NCI-H1105 treated with DMSO at 0.1 percent for 48 hours (cell line): ENCODE results near the gene SPINT2.

Source experiments
- DNase-seq: peaks from one replicate; lab custom pipeline; 2025; lab: John Stamatoyannopoulos, UW

Gene SPINT2

DNA sequence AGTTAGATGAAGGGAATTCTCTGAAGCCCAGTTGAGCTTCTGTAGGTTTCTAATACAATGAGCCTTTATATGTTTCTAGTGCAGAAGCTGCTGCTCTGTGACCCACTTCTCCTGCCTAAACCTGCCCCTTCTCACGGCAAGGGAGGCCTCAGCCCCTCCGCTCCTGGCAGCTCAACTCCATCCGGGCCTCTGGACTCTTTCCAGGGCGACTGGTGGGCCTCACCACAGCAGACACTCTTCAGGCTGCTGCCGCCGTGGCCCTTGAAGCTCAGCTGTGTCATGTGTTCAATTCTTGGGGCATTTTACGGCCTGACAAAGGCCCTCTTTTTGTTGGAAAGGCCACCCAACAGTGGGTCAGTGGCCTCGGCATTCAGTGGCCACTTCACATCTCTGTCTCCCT, 29.7 kb downstream of the SPINT2 start:
- no peak for DNase-seq

DNA sequence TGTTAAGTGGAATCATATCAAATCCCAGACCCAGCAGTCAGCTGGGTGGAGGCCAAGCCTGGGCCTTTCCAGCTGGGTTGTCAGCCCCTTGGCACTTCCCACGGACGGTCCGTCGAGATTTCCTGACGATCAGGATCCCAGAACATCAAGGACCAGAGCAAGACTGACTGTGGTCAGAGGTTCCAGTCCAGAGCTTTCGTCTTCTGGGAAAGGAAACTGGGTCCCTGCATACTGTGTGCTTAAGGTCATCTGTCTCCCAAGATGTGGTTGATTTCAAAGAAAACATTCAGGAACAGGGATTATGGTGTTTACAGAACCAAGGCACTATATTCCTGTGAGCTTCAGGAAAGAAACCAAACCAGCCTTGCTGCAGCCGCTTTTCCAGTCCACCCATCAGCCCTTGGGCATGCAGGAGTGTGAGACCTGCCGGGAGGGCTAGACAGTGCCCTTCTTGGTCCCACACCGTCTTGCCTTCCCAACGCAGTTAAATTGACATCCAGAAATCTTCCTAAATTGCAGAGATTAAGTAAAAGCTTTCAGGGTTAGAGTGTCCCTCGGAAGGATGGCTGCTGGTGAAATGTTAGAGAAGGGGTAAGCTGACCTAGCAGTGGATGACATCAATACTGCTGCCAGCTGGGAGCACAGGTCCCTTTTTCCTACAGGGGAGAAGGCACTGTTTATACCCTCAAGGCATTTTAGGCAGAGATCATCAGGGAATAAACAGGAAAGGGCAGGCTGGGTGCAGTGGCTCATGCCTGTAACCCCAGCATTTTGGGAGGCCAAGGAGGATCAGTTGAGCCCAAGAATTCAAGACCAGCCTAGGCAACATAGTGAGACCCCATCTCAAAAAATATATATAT, 34.7 kb downstream of the SPINT2 start:
- no peak for DNase-seq

DNA sequence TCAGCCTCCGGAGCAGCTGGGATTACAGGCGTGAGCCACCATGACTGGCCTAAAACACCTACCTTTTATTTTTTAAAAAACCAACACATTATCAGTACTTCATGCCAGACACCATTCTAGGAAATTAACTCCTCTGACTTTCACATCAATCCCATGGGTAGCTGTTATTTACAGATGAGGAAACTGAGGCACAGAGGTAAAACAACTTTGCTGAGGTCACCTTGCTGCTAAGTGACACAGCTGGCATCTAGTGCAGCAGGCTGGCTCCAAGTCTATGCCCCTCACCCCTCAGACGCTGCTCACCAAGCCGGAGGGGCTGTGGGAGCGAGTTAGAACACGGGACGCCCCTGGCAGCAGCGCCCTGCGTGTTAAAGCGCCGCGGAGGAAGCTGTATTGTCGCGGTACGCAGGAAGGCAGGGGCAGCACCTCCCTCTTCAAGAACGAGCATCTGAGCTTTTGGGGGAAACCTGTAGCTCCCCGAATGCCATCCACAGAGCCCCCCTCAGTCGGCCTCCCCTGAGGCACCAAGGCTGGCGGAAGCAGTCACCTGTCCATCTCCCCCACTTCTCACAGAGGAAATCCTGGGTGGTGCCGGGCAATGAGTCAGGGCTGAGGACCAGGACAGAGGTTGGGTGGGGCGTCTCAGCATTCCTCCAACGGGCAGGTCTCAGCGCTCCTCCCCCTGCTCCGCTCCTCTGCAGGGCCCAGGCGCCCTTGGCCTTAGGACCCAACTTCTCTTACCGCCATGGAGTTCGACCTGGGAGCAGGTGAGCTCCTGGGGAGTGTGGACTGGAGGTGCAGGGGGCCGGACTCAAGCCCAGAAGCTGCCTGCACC, 39.4 kb downstream of the SPINT2 start, which contains the start of gene C19orf33:
Gene C19orf33 (plus strand): TSS at position 735 of the 835 bp plus-strand sequence. CDS start 11 bp downstream, at position 746.
- DNase-seq: no peak

DNA sequence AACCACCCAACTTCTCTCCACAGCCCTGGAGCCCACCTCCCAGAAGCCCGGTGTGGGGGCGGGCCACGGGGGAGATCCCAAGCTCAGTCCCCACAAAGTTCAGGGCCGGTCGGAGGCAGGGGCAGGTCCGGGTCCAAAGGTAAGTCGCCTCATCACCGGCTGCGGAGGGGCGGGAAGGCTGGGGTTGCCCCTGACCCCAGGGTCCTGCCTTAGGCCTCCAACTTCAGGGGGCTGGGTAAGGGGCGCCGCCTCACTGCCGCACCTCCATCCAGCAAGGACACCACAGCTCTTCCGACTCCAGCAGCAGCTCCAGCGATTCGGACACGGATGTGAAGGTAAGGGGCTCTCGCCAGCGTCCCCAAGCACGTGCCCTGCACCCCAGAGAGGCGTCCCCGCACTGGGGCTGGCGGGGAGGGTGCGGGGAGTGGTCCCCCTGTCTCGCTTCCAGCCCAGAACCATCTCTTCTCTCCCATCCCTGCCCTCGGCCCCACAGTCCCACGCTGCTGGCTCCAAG, 40.0 kb downstream of the SPINT2 start:
- no peak for DNase-seq

DNA sequence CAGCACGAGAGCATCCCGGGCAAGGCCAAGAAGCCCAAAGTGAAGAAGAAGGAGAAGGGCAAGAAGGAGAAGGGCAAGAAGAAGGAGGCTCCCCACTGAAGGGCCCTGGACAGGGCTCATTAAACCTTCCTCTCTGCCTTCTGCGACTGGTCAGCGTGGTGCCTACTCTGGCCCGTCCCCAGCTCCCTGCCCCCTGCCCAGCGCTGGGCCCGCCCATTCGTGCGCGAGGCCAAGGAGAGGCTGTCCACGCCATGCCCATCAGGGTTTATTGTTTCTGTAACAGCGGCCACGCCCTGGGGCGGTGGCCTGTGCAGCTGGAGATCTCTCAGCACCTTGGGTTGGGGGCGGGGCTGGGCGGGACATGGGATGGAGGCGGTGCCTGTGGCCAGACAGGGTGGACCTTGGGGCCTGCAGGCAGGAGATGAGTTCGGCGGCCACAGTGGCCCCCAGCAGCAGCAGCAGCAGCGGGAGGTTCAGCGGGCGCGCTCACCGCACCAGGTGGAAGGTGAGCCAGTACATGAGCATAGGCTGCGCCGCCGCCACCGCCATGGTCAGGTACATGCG, 40.6 kb downstream of the SPINT2 start:
- DNase-seq: peak; percentile 62

DNA sequence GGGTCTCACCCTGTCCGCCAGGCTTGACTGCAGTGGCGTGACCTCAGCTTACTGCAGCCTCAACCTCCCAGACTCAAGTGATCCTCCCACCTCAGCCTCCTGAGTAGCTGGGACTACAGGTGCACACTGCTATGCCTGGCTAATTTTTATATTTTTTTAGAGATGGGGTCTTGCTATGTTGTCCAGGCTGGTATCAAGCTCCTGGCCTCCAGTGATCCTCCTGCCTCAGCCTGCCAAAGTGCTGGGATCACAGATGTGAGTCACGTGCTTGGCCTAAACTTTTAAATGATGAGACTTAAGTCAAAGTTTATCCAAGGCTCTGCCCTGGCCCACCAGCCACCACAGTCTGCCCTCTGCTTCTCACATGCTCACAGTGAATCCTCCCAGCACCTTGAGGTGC, 41.9 kb downstream of the SPINT2 start:
- DNase-seq: no peak

DNA sequence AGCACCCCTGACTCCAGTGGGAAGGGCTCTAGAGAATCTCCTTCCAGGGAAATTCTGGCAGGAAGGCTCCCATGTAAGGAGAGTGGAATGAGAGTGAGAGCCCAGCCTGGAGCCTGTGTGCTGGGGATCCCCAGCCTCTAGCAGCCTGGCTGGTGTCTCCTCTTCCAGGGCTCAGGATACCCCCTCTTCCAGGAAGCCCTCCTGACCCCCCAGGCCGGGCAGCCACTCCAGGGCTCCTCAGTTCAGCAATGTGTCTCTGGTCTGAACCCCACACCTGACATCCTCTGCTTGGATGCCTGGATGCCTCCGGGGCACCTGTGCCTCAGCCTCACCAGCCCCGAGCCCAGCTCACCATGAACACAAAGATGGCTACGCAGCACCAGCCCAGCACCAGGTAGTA, 42.7 kb downstream of the SPINT2 start:
- no peak for DNase-seq

DNA sequence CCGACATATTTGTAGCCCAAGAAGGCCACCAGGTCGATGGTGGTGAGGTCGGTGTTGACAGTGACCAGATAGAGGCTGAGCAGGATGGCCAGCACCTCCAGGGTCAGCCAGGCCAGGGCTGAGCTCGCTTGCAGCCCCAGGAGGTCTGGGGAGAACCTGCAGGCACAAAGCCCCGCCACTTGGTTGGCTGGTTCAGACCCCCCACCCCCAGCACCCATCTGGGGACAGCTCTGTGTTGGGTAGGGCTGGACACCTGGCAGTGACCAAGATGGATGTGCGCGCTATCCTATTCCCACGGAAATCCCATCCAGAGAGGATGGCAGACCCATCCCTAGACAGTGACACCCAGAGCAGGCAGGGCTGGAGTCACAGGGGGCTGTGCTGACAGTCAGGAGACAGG, 43.2 kb downstream of the SPINT2 start:
- no peak for DNase-seq

DNA sequence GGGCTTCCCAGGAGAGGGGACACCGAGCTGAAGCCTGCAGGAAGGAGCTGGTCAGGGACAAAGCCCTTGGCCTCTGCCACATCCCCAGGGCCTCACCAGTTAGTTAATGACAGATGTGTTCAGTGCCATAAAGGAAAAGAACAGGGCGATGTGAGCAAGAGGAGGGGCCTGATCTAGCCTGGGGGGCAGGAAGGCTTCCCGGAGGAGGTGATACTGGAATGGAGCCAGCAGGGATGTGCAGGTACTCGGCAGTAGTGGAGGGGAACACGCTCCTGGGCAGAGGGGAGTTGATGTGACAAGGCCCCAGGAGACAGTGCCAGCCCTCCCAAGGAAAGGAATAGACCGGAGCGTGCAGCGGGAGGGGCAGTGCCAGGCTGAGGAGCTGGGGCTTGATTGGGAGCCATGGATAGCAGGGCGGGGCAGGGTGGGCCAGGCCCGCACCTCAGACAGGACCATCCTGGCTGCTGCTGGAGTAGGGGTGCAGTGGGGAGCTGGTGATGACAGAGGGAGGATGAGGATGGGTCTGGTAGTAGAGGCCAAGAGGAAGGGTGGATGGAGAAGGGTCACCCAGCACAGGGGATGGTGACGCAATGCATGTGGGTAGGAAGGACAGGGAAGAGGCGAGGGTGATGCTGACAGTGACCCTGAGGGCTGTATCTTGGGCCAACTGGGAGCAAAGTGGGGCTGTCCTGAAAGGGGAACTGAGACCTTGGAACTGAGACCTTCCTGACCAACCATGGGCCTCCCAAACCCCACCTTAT, 43.8 kb downstream of the SPINT2 start:
- DNase-seq: no peak

DNA sequence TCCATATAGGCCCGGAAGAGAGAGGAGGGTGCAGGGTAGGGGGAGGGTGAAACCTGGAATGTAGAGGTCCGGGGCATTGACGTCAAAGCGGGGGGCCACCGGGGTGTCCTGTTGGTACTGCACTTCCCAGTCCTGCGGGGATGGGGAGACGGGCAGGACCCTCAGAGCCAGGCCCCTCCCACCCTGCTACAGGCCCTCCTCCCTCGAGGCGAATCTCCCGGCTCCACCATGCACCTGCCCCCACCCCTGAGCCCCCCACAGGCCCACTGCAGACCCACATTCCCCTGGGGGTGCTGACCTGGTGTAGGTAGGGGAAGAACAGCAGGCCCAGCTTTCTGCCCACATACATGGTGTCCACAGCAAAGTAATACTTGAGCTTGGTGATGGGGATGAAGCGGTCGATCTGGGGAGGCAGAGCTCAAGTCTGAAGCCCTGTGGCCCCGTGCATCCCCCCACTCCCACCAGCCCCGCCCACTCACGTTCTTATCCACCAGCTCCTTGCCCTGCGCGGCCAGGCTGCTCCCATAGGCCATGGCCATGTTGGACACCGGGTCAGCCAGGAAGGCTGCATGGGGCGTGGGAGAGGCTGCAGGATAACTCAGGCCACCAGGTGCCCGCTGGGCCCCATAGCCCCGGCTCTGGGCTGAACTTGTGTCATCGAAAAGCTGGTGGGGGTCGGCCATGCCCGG, 44.7 kb downstream of the SPINT2 start:
- DNase-seq: no peak

DNA sequence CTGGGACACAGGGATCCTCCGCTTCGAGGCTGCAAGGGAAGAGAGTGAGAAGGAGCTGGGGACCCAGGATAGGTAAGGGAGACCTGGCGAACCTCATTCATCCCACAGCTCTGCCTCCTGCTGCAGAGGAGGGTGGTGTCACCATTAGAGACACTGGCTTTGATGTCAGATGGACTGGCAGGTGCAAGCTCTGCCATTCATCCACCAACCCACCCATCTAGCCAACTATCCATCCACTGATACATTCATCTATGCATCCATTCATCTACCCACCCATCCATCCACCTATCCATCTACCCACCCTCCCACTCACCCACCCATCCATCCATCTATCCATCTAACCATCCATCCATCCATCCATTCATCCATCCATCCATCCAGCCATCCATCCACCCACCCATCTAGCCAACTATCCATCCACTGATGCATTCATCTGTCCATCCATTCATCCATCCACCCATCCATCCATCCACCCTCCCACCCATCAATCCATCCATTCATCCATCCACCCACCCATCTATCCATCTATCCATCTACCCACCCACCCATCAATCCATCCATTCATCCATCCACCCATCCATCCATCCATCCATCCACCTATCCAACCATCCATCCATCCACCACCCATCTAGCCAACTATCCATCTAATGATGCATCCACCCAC, 45.4 kb downstream of the SPINT2 start:
- no peak for DNase-seq

DNA sequence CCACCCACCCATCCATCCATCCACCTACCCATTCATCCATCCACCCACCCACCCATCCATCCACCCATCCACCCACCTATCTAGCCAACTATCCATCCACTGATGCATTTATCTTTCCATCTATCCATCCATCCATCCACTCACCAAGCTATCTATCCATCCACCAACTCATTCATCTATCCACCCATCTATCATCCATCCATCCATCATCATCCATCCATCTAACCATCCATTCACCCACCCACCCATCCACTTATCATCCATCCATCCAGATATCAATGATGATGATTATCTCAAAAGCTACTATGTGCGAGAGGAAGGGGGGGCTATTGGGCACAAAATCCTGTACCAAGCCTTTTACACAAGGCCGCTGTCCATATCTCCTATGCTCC, 45.9 kb downstream of the SPINT2 start:
- no peak for DNase-seq

DNA sequence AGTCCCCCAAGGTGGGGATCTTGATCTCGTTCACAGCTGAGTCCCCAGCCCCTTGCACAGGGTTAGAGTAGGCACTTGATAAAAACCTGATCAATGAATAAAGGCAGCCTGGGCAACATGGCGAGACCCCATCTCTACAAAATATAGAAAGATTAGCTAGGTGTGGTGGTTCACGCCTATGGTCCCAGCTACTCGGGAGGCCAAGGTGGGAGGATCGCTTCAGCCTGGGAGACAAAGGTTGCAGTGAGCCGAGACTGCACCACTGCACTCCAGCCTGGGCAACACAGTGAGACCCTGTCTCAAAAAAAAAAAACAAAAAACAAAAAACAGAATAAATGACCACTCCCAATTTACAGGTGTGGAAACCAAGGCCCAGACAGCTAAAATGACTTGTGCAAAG, 46.6 kb downstream of the SPINT2 start:
- no peak for DNase-seq

DNA sequence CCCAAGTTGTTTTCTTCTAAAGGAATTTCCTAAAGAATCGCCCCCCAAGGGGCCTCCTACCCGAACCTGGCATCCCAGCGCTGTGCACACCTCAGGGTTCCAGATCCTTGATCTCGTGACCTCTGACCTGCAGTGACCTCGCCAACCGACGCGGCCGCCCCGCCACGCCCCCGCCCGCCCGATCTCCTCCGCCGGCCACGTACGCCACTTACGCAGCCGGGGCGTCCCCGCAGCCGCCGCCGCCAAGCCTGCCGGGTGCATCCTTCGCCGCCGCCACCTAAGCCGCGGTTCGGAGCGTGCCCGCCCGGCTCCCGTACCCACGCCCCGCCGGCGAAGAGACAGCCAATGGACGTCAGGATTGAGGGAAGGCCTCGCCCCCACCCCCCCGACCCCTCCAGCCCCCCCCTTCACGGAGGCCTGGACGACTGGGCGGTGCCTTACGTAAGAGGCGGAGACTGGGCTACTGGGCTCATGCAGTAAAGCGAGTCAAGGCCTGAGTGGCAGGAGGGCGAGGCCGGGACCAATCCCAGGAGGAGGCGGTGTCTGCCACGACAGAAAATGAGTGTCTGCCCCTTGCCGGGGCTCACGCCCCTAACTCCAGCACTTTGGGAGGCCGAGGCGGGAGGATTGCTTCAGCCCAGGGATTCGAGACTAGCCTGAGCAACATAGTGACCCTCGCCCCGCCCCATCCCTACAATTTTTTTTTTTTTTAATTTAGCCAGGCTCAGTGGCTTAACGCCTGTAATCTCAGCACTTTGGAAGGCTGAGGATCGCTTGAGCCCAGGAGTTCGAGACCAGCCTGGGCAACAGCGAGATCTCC, 51.5 kb downstream of the SPINT2 start, which contains the start of gene YIF1B:
Gene YIF1B (minus strand): TSS at position 291 of the 820 bp plus-strand sequence. CDS start 30 bp downstream, at position 261.
- DNase-seq: peak; percentile 98

DNA sequence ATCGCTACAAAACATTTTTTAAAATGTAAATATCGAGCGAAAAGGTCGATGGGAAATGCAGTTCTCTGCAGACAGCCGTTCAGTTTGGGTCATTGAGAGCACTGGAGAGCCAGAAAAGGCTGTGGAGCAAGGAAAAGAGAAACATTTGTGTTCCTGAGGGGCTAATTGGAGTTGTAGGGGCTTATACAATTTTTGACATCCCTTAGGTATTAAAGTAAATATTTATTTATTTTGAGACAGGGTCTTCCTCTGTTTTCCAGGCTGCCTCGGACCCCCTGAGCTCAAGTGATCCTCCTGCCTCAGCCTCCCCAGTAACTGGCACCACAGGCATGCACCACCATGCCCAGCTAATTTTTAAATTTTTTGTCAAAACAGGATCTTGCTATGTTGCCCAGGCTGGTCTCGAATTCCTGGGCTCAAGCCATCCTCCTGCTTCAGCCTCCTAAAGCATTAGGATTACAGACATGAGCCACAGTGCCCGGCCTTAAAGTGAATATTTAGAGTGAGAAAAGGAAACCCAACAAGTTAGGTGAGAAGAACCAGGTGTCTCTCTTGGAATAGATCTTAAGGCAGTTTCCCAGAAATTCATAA, 52.2 kb downstream of the SPINT2 start:
- DNase-seq: no peak

DNA sequence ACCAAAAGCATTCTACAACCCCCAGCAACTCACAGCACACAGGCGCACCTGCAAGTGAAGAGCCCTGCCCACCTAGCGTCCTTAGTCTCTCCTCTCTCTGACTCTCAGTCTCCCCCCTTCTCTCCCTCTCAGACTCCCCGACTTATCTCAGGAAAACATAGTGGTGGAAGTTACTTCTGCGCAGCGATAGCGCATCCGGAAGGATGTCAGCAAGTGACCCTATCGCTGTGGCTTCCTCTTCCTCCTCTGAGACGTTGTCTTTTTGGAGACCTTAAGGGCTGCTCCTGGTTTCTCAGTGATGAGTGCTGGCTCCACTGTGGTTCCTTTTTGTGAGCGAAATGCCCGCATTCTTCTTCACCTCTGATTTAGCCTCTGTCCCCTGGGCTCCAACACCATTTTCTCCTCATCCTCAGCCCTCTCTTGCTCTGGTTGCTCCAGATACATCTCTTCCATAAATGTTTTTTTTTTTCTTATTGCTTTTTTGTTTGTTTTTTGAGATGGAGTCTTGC, 52.8 kb downstream of the SPINT2 start:
- no peak for DNase-seq

DNA sequence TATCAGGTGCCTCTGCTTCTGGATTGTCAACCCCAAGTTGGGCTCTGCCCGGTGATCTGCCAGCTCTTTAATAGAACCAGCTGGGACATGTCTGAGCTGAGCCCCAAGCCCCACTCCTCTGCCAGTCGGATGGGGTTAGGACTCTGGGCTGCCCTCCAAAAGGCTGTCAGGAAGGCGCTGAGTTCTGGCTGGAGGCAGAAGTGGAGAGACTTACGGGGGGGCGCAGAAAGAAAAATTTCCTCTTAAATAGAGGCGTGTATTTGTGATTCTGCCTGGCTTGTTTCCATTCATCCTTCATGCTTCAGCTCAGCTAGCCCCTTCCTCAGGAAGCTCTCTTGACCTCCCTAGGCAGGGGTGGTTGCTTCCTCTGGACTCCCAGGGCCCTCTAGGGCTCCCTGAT, 54.3 kb downstream of the SPINT2 start:
- peak; percentile 44 for DNase-seq

DNA sequence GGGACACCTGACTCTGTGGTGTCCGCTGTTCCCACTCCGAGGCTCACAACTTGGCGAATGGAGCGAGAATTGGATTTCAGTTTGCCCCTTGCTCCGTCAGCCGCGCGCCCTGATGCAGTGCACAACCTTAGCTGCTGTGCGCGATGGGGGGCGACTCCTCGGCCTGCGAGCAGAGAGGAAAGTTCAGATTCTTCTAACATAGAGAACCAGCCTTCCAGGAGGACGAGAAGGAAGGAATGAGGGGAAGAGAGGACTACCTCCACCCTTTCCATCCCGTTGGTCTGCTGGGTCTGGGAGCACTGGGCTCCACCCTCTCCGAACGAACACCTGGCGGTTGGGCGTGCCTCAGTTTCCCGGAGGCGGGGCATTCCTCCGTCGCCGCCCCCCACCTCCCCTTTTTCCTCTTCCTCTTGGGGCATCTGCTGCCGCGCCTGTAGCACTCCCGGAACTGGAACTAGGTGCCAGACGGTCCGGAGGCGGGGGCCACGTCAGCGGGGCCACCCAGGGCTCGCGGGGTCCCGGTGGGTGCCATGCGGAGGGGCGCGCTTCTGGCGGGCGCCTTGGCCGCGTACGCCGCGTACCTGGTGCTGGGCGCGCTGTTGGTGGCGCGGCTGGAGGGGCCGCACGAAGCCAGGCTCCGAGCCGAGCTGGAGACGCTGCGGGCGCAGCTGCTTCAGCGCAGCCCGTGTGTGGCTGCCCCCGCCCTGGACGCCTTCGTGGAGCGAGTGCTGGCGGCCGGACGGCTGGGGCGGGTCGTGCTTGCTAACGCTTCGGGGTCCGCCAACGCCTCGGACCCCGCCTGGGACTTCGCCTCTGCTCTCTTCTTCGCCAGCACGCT, 55.3 kb downstream of the SPINT2 start, which contains the start of gene KCNK6:
Gene KCNK6 (plus strand): TSS at position 425 of the 838 bp plus-strand sequence. CDS start 106 bp downstream, at position 531.
- no peak for DNase-seq
